GM18951 (cell line): ENCODE measurements around the gene MRPL9.

Experiments used
- POLR2A ChIP-seq: IDR thresholded peaks from 4 replicates; pipeline ENCODE4 v1.6.1; 2011; ENCODE audit warnings: mild to moderate bottlenecking; ENCODE audit not compliant: insufficient read length, insufficient read depth; ENCODE audit errors: extremely low read depth
- in situ Hi-C: fragments of 300-500 bp; cut with MboI; formaldehyde crosslinking; loops from one replicate; pipeline ENCODE4 v1.12.0; 2022; ENCODE audit warnings: low sequenced_read_pairs, mixed read lengths, inconsistent platforms; ENCODE audit not compliant: unreplicated experiment

MRPL9 gene

GRCh38 chr1:151733126-151733525 is 30.2 kb downstream of the MRPL9 start:
- in situ Hi-C loops: no loop called here
- no peak for TF ChIP-seq POLR2A

- in situ Hi-C loops: no loop called here
Observed at GRCh38 chr1:151729966-151730291, 33.4 kb downstream of the MRPL9 start.

GRCh38 chr1:151729157-151729965 is 33.9 kb downstream of the MRPL9 start:
- in situ Hi-C loops: no loop called here
- TF ChIP-seq POLR2A: no peak

More at GRCh38 chr1:151729966-151730291, 33.4 kb downstream of the MRPL9 start:
- no peak for TF ChIP-seq POLR2A

GRCh38 chr1:151728151-151729054 is 34.9 kb downstream of the MRPL9 start:
- TF ChIP-seq POLR2A: no peak
- in situ Hi-C loops: no loop called here

DNA sequence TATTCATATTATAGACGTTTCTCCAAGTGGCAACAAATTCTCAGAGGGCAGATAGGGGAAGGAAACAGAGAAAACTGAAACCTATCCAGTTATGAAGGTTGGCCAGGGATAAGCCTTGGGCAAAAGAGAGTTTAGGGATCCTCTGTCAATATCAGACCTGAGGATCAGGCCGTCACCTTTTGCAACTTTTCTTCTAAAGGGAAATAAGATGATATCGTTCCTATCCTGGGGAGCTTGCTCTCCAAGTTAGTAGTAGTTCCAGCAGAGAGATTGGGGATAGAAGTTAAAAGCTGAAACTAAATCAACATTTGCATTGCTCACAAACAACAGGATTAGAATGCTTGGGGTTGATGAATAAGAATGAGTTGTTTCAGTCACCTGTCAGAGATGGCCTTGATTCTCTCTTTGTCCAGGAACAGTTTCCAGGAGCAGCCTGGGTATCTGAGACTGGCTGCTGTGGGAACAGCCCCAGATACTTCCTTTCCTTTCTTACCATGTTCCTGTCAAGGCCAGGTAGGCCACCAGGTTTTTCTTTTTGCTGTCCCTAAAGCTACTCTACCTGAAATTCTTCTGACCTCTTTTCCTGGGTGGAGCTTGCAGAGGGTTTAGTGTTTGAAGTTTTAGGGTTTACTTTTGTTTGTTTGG is 39.4 kb downstream of the MRPL9 start:
- in situ Hi-C loops: no loop called here

GRCh38 chr1:151721788-151722510 is 41.3 kb downstream of the MRPL9 start:
- in situ Hi-C loops: no loop called here
- no peak for TF ChIP-seq POLR2A

More for the DNA sequence above, 39.4 kb downstream of the MRPL9 start:
- no peak for TF ChIP-seq POLR2A

GRCh38 chr1:151720974-151721787 is 42.1 kb downstream of the MRPL9 start, which contains the start of gene RIIAD1:
Gene RIIAD1, plus strand, starts transcription at chr1:151721522. Its CDS starts 15 bp downstream, at chr1:151721537.
- in situ Hi-C loops: no loop called here
- no peak for TF ChIP-seq POLR2A

DNA sequence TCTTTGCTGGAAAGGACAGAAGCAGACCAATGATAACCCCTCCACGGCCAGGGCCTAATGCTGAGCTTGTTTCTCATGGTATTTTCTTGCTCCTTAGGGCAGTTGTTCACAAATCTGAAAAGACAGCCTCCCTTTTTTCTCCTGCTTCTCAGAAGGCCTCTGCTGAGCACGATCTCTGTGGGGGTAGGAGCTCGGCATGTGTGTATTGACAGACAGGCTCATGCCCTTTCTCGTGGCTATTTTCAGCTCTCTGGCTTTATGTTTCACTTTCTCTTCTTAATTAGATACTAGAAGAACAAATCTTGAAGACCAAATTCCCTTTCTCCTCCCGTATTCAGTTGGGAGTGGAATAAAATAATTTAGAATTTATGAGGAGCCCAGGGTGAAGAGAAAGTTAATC is 42.7 kb downstream of the MRPL9 start:
- in situ Hi-C loops: no loop called here

GRCh38 chr1:151720125-151720524 is 43.2 kb downstream of the MRPL9 start:
- no peak for TF ChIP-seq POLR2A
- in situ Hi-C loops: no loop called here

More for the DNA sequence above, 42.7 kb downstream of the MRPL9 start:
- TF ChIP-seq POLR2A: no peak

- no peak for TF ChIP-seq POLR2A
- in situ Hi-C loops: no loop called here
Observed at GRCh38 chr1:151718666-151719065, 44.6 kb downstream of the MRPL9 start.

- in situ Hi-C loops: no loop called here
- TF ChIP-seq POLR2A: no peak
Observed at GRCh38 chr1:151718011-151718431, 45.3 kb downstream of the MRPL9 start.

DNA sequence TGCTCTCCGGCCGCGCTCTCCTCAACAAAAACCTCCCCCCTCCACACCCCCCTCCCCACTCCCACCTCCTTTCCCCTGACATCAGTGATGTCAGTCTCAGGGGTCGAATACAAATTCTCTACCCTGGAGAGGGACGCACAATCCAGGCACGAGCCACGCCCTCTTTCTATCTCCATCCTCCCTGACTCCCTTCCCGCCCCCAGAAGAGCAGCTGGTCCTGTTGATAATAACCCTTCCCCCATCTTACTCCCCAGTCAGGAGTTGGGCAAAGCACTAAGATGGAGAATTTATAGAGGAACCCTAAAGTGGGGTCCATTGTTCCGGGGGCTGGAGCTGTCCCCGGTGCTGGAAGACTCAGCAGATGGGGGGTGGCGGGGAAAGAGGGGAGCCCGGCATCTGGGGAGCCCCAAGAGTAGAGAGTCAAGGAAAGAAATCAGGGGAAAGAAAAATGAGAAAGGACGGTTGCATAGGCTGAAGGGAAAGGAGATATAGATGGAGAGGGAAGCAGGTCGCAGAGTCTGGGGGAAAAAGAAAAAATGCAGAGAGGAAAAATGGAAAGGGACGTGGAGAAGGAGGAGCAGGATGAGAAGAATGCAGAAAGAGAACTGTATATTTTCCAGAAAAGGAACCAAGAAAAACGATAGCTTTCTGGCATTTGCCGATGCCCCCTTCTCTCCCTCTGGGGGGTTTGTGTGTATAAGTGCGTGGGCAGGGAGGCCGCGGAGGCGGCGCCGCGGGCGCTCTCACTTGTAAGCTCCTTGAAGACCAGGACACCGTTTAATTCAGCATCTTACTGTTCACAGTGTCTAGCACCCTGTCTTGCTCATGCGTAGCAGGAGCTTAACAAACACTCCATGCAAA is 46.3 kb downstream of the MRPL9 start, which contains the start of gene CELF3:
Gene CELF3, minus strand, starts transcription at position 33 of the 861 bp plus-strand sequence. CDS start 783 bp downstream, outside the sequence.
- no peak for TF ChIP-seq POLR2A
- in situ Hi-C loops: no loop called here
